Osteoblast (primary cell): Measurements from ENCODE around the gene LIPN. TPM values are rescaled to one million over a fixed set of nuclear protein-coding genes. Genes with fewer than 3 reads are reported as not detected.
A peak's percentile ranks its signal among the peaks of the same experiment; 100 is the strongest.

ENCODE experiments used
- DNase-seq: peaks from one replicate; pipeline ENCODE4 v3.0.0; 2011; ENCODE audit warnings: low spot score, mixed read lengths; ENCODE audit not compliant: insufficient read length; ENCODE audit errors: missing footprints
- H2AFZ ChIP-seq: 2 replicates; pipeline ENCODE4 v1.6.0; 2011; ENCODE audit warnings: mild to moderate bottlenecking, low read length
- H3K27ac ChIP-seq: 2 replicates; pipeline ENCODE4 v1.5.1; 2011; ENCODE audit warnings: mild to moderate bottlenecking, low read depth, low read length, moderate library complexity
- H3K27me3 ChIP-seq: 2 replicates; pipeline ENCODE4 v1.6.0; 2012; ENCODE audit warnings: mild to moderate bottlenecking, control low read depth, inconsistent platforms, low read length, moderate library complexity; ENCODE audit not compliant: insufficient read depth
- H3K36me3 ChIP-seq: 2 replicates; pipeline ENCODE4 v1.5.1; 2011; ENCODE audit warnings: mild to moderate bottlenecking, low read length, control low read depth, moderate library complexity; ENCODE audit not compliant: insufficient read depth
- H3K4me1 ChIP-seq: 2 replicates; pipeline ENCODE4 v1.5.1; 2011; ENCODE audit warnings: mild to moderate bottlenecking, low read length, control low read depth, moderate library complexity; ENCODE audit not compliant: insufficient read depth
- H3K4me2 ChIP-seq: 2 replicates; pipeline ENCODE4 v1.6.0; 2011; ENCODE audit warnings: mild to moderate bottlenecking, low read length; ENCODE audit not compliant: insufficient read depth
- H3K4me3 ChIP-seq: fragments of 200-600 bp; sonication (generic); 3 replicates; pipeline ENCODE4 v1.5.1; 2012; ENCODE audit warnings: mild to moderate bottlenecking, low read length, inconsistent platforms; ENCODE audit not compliant: insufficient read depth
- H3K79me2 ChIP-seq: 2 replicates; pipeline ENCODE4 v1.6.0; 2012; ENCODE audit warnings: mild to moderate bottlenecking, low read length, control low read depth, inconsistent platforms; ENCODE audit not compliant: insufficient read depth
- H3K9me3 ChIP-seq: 2 replicates; pipeline ENCODE4 v1.5.1; 2011; ENCODE audit warnings: low read depth, low read length, control low read depth
- H4K20me1 ChIP-seq: 2 replicates; pipeline ENCODE4 v1.6.0; 2012; ENCODE audit warnings: mild to moderate bottlenecking, low read length, control low read depth; ENCODE audit not compliant: insufficient read depth
- total RNA-seq: library from RNA; depleted of rRNA; stranded (reverse); fragments of >200 nt; gene quantifications from 2 replicates; pipeline ENCODE4 v1.2.3, GENCODE V29; 2012
- TF ChIP-seq, protein P1 (sequence below): IDR thresholded peaks from 2 replicates; pipeline ENCODE4 v1.5.1; 2011; ENCODE audit warnings: mild to moderate bottlenecking, low read depth, low read length, moderate library complexity; ENCODE audit errors: extremely low read depth

Gene LIPN
- total RNA-seq, 1 donor: not detected

- Histone ChIP-seq H3K4me2 (no peak overlapping the region), H3K4me1 (peaks cover 12% of the 10 kb centered on the region), H3K79me2 (no peaks in the 10 kb centered on the region), H3K27ac (peak overlapping the region; percentile 15), H3K4me3 (no peak overlapping the region), H2AFZ (no peak overlapping the region), H3K27me3 (no peaks in the 10 kb centered on the region), H3K36me3 (no peaks in the 10 kb centered on the region), H4K20me1 (no peaks in the 10 kb centered on the region), H3K9me3 (no peaks in the 10 kb centered on the region)
- DNase-seq: no peak
- TF ChIP-seq, protein P1, sequence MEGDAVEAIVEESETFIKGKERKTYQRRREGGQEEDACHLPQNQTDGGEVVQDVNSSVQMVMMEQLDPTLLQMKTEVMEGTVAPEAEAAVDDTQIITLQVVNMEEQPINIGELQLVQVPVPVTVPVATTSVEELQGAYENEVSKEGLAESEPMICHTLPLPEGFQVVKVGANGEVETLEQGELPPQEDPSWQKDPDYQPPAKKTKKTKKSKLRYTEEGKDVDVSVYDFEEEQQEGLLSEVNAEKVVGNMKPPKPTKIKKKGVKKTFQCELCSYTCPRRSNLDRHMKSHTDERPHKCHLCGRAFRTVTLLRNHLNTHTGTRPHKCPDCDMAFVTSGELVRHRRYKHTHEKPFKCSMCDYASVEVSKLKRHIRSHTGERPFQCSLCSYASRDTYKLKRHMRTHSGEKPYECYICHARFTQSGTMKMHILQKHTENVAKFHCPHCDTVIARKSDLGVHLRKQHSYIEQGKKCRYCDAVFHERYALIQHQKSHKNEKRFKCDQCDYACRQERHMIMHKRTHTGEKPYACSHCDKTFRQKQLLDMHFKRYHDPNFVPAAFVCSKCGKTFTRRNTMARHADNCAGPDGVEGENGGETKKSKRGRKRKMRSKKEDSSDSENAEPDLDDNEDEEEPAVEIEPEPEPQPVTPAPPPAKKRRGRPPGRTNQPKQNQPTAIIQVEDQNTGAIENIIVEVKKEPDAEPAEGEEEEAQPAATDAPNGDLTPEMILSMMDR: no peak
Observed at GRCh38 chr10:88800152-88801125, 40.6 kb downstream of the LIPN start.

DNA sequence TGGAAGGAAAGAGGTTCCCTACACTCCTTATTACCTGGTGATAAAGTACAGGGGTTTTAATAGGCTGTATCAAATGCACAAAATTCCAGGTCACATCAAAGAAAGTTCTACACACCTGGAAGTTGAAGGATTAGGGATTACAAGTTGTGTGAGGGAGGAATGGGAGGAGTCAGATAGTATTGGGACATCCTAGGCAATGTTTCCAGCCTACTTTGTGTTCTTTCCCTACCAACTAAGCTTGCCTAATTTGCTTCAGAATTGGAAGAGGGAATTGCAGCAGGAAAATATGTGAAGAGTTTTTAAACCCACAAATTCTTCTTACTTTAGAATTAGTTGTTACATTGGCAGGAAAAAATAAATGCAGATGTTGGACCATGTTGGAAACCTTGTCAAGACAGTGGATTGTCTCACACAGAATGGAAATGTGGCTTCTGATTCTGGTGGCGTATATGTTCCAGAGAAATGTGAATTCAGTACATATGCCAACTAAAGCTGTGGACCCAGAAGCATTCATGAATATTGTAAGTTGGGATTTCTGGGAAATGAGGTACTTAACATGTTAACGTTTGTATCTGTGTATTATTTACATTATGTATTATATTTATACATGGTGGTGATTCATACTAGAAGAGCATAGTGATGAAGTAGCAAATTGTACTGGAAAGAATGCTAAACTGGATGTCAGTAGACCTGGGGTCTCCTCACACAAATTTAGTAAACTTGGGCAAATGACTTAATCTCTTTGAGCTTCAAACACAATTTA, 42.9 kb downstream of the LIPN start, which contains the start of gene LIPM:
LIPM (plus strand) TSS at position 208 of the 763 bp plus-strand sequence; CDS start at position 375, 167 bp downstream.
- TF ChIP-seq, protein P1: no peak
- H3K4me3 ChIP-seq: no peak within 1 kb of the TSS
- H3K9me3 ChIP-seq: no peaks in the 10 kb centered on the region
- peaks cover 17% of the 10 kb centered on the region for H3K4me1 ChIP-seq
- H3K4me2 ChIP-seq: no peak within 1 kb of the TSS
- no peaks in the 10 kb centered on the region for H3K27me3 ChIP-seq
- no peaks in the 10 kb centered on the region for H4K20me1 ChIP-seq
- no peak for DNase-seq
- no peaks in the 10 kb centered on the region for H3K36me3 ChIP-seq
- no peak within 1 kb of the TSS for H3K27ac ChIP-seq
- H2AFZ ChIP-seq: no peak within 1 kb of the TSS
- no peaks in the 10 kb centered on the region for H3K79me2 ChIP-seq

GRCh38 chr10:88803641-88804040, 43.8 kb downstream of the LIPN start:
- no peaks in the 10 kb centered on the region for H3K79me2 ChIP-seq
- H3K27me3 ChIP-seq: no peaks in the 10 kb centered on the region
- no peaks in the 10 kb centered on the region for H4K20me1 ChIP-seq
- DNase-seq: no peak
- H3K4me3 ChIP-seq: no peak overlapping the region
- peaks cover 17% of the 10 kb centered on the region for H3K4me1 ChIP-seq
- TF ChIP-seq, protein P1: no peak
- no peak overlapping the region for H2AFZ ChIP-seq
- no peak overlapping the region for H3K27ac ChIP-seq
- H3K4me2 ChIP-seq: no peak overlapping the region
- no peaks in the 10 kb centered on the region for H3K36me3 ChIP-seq
- no peaks in the 10 kb centered on the region for H3K9me3 ChIP-seq
